Esophagus muscularis mucosa (tissue), 4 donors: Measurements from ENCODE around the gene DLEU7.

ENCODE experiments used
- EP300 ChIP-seq: sonication (generic); formaldehyde crosslinking; IDR thresholded peaks from one replicate; pipeline ENCODE4 v1.6.1; 2017; ENCODE audit warnings: antibody characterized with exemption
- POLR2A ChIP-seq: fragments of 450-650 bp; IDR thresholded peaks from one replicate; pipeline ENCODE4 v1.6.1; 2017; ENCODE audit warnings: antibody characterized with exemption, moderate library complexity, mild to moderate bottlenecking, low read depth
- POLR2AphosphoS5 ChIP-seq, 2 donors: sonication (generic); formaldehyde crosslinking; IDR thresholded peaks; one replicate each; pipeline ENCODE4 v1.6.1; 2017; ENCODE audit warnings: antibody characterized with exemption in 2 of 2
- TF ChIP-seq, protein P1 (sequence below), 3 experiments: fragments of 200-600 bp in 2 of 3; fragments of 450-650 bp in 1 of 3; sonication (generic) in 2 of 3; IDR thresholded peaks; one replicate each; pipeline ENCODE4 v1.5.1; 2017 to 2019; ENCODE audit warnings: antibody characterized with exemption in 3 of 3, mild to moderate bottlenecking in 2 of 3, moderate library complexity in 1 of 3

DNA sequence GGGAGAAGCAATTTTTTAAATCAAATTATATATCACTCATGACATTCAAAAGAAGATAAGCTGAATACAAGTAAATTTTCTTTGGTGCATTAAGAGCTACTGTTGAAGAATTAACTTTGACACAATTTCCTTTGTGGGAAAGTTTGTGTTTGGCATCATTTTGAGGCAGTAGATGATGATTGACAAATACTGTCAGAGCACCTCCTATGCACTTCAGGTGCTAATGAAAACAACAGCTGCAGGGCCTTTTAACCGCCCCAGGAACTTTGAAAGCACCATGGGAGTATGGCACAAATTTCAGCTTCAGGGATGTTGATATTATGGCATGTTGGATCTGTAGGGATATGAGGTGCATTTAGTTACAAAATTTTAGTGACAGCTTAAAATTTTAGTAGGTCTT lies 21.0 kb upstream of the DLEU7 start:
- TF ChIP-seq, protein P1, sequence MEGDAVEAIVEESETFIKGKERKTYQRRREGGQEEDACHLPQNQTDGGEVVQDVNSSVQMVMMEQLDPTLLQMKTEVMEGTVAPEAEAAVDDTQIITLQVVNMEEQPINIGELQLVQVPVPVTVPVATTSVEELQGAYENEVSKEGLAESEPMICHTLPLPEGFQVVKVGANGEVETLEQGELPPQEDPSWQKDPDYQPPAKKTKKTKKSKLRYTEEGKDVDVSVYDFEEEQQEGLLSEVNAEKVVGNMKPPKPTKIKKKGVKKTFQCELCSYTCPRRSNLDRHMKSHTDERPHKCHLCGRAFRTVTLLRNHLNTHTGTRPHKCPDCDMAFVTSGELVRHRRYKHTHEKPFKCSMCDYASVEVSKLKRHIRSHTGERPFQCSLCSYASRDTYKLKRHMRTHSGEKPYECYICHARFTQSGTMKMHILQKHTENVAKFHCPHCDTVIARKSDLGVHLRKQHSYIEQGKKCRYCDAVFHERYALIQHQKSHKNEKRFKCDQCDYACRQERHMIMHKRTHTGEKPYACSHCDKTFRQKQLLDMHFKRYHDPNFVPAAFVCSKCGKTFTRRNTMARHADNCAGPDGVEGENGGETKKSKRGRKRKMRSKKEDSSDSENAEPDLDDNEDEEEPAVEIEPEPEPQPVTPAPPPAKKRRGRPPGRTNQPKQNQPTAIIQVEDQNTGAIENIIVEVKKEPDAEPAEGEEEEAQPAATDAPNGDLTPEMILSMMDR (IDR thresholded peaks at IDR 0.05): no peak
- TF ChIP-seq POLR2AphosphoS5 (IDR thresholded peaks at IDR 0.05) (no peak), POLR2A (no peak), EP300 (no peak)
